Mammary epithelial cell (primary cell): Measurements from ENCODE around the gene SRR.

Experiments used
- EZH2 ChIP-seq: IDR thresholded peaks from 2 replicates; pipeline ENCODE4 v1.6.1; 2012; ENCODE audit warnings: low read length, inconsistent platforms, borderline replicate concordance
- TF ChIP-seq, protein P1 (sequence below), 2 donors: IDR thresholded peaks in 1 of 2; conservative IDR thresholded peaks in 1 of 2; 2 replicates each; pipeline ENCODE4 v1.5.1; 2011 to 2012; ENCODE audit warnings: inconsistent platforms in 2 of 2, low read length in 2 of 2, mild to moderate bottlenecking in 2 of 2, control low read depth in 1 of 2, low read depth in 1 of 2; ENCODE audit not compliant: insufficient read depth in 1 of 2; ENCODE audit errors: extremely low read depth in 1 of 2

DNA sequence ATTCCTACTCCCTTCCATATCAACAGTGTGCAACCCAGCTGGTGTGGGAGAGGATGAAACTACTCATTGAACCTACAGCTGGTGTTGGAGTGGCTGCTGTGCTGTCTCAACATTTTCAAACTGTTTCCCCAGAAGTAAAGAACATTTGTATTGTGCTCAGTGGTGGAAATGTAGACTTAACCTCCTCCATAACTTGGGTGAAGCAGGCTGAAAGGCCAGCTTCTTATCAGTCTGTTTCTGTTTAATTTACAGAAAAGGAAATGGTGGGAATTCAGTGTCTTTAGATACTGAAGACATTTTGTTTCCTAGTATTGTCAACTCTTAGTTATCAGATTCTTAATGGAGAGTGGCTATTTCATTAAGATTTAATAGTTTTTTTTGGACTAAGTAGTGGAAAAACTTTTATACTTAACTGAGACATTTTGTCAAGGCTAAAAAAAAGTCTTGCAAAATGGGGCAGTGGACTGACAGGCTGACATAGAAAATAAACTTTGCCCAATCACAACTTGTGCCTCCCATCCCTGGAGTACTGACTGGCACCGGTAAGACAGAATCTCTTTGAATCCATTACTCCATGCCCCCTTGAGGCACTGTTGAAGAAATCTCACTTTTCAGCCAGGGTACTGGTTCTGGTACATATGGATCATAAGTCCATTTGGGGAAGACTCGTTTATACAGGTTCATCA lies 20.0 kb downstream of the SRR start:
- TF ChIP-seq, protein P1, sequence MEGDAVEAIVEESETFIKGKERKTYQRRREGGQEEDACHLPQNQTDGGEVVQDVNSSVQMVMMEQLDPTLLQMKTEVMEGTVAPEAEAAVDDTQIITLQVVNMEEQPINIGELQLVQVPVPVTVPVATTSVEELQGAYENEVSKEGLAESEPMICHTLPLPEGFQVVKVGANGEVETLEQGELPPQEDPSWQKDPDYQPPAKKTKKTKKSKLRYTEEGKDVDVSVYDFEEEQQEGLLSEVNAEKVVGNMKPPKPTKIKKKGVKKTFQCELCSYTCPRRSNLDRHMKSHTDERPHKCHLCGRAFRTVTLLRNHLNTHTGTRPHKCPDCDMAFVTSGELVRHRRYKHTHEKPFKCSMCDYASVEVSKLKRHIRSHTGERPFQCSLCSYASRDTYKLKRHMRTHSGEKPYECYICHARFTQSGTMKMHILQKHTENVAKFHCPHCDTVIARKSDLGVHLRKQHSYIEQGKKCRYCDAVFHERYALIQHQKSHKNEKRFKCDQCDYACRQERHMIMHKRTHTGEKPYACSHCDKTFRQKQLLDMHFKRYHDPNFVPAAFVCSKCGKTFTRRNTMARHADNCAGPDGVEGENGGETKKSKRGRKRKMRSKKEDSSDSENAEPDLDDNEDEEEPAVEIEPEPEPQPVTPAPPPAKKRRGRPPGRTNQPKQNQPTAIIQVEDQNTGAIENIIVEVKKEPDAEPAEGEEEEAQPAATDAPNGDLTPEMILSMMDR (conservative IDR thresholded peaks at IDR 0.05 in 1 of 2, IDR thresholded peaks at IDR 0.05 in 1 of 2; ENCODE audit: extremely low read depth in 1 of 2, insufficient read depth in 1 of 2, low read depth in 1 of 2, low read length in 2 of 2), result no peak
- TF ChIP-seq EZH2, result no peak
